ENCODE data around the gene NTNG2.

Gene NTNG2

DNA sequence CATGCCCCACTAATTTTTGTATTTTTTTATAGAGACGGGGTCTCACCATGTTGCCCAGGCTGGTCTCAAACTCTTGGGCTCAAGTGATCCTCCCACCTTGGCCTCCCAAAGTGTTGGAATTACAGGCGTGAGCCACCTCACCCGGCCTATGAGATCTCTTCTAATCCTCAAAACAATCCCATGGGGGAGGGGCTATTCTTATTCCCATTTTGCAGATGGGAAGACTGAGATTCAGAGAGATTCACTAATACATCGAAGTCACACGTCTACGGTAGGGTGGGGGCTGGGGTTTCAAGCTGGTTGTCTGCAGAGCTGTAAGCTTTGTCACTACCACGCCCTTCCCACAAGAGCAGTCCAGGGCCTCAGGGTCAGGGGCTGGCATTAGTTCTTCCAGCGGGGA lies 14.0 kb upstream of the NTNG2 start:
- no peak for DNase-seq

- DNase-seq, result no peak
Observed at GRCh38 chr9:132150256-132150655, 11.6 kb upstream of the NTNG2 start.

DNA sequence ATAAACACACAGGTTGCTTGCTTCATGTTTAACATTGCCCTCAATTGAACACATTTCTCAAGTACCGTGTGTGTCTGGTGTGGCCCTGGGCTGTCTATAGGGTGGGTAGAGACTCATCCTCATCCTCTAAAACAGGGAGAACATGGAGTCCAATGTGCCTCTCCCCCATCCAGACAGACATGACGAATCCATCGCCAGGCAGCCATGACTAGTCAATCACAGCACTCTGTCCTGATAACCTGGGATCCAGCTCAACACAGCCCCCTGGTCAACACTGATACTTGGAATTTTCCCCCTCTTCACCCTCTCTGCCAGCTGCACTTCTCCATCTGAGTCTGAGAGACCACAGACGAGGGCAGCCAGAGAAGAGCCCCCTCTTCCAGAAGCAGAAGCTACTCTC lies 10.7 kb upstream of the NTNG2 start:
- no peak for DNase-seq

- no peak for DNase-seq
Observed at GRCh38 chr9:132152231-132152630, 9.6 kb upstream of the NTNG2 start.

DNA sequence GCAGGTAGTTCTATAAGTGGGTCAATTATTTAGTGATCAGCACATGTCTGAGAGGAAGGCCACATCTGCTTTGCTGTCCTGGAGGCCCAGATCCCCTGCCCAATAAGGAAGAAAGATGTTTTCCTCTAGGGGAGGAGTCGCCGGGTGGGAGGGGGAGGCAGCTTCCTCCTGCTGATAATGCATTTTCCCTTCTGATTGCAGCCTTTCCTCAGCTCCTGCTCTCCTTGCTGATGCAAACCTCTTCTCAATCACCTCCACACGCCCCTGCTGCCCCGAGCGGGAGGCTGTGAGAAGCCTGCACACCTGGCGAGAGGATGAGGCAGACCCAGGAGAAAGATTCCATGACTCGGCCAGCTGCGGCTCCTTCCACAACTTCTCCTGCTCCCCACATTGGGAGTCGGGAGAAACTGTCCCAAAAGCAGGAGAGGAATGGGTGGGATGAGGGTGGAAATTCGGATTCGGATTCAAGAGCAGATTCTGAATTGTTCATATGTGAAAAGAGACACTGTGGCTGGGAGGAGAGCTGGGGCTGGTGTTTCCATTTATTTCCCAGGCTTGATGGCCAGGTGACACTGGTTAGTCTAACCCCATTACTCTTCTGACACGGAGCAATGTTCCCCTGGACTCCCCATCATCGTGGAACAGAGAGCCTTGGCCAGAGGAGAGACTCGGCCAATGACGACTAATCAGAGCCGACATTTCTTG lies 6.8 kb upstream of the NTNG2 start:
- peak in 1 of 2 experiments; percentile 31 for DNase-seq

DNA sequence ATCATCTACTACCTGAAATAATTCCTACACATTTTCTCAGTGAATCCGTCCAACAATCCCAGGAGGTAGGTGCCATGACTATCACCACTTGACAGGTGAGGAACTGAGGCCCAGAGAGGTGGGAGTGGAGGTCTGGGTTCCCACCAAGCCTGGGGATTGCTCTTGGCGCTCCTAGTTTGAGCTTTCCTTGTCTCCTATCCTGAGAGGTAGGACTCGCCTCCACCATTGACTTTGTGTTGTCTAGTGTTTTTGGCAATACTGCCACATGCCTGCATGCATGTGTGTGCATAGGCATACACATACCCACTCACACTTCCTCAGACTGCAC lies 6.3 kb upstream of the NTNG2 start:
- DNase-seq, result no peak

DNA sequence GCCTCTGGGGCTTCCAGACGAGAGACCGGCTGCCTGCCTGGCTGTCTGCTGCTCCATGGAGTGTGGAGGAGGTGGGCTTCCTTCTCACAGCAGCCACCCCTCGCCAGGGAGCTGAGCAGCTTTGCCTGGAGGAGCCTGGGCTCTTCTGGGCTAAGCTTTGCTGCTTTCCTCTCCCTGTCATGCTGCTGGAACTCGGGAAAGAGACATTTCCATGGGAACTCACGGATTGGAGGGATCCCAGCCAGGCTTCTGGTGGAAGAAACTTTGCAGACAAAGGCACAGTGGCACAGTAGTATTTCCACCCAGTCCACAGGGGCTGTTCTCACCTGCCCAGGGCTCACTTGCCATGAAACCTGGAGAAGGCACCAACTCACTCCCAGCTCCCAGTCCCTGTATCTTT lies 5.6 kb upstream of the NTNG2 start:
- DNase-seq, result no peak

DNA sequence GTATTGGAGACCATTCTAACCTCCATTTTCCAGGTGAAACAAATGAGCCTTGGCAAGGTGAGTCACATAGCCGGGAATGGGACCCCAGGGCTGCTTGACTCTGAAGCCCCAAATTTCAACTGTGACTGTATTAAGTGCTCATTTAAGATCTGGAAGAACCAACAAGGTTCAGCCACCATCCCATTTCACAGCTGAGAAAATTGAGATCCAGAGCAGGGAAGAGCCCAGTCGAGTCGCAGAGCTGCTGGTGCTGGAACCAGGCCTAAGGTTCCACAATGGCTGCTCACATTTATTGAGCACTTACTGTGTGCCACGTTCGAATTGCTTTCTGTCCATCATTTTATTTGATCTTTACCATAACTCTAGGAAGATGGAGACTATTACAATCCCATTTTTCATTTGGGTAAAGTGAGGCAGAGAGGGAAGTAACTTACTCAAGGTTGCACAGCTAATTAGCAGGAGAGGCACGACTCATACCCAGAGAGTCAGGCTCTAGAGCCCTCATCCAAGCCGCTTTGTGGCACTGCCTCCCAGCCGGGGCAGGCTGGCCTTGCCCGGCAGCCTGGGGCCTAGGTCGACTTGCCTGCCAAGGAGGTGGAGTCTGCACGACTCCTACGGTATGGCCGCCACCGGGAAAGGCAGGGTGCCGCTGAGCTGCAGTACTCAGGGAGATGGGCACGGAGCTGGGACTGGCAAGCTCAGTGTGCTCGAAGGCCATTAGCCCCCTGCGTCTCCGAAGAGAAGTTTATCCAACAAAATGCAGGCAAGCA lies 4.3 kb upstream of the NTNG2 start:
- DNase-seq, result no peak

GRCh38 chr9:132160802-132161742 lies 786 bp upstream of the NTNG2 start:
- DNase-seq, result peak; percentile 74 to 84

GRCh38 chr9:132162764-132163456 lies 1.1 kb downstream of the NTNG2 start:
- DNase-seq, result peak in 1 of 2 experiments; percentile 44

- DNase-seq, result peak in 1 of 2 experiments; percentile 55
Observed at GRCh38 chr9:132163457-132163875, 1.6 kb downstream of the NTNG2 start.

DNA sequence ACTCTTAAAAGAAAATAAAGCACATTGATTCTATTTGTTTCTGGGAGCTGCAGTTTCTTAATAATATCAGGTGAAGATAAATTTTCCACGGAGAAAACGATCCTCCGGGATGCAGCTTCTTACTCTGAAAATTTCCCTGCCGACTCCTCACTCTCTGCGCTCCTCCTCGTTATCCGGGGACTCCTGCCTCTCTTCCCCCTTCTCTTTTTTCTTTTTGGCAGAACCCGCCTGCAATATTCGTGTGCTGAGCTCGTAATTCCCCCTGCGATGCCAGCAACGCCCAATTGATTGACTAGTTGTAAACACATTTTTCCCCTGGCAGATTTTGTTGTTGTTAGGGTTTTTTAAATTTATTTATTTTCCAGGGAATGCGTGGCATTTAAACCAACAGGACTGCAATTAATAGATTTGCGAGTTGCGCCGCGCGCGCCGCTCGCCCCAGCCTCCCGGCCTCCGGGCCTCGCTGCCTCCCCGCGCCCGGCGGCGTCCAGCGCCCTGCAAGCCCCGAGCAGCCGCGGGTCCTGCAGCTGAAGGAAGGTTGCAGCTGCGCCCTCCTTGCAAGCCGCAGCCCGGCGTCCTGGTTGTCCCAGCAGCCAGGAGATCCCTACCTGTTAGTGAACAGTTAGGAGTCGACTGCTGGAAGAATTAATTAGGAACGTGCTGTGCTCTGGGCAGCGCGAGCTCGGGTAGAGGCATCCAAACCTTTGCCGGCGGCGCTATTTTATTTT lies 2.2 kb downstream of the NTNG2 start:
- no peak for DNase-seq

DNA sequence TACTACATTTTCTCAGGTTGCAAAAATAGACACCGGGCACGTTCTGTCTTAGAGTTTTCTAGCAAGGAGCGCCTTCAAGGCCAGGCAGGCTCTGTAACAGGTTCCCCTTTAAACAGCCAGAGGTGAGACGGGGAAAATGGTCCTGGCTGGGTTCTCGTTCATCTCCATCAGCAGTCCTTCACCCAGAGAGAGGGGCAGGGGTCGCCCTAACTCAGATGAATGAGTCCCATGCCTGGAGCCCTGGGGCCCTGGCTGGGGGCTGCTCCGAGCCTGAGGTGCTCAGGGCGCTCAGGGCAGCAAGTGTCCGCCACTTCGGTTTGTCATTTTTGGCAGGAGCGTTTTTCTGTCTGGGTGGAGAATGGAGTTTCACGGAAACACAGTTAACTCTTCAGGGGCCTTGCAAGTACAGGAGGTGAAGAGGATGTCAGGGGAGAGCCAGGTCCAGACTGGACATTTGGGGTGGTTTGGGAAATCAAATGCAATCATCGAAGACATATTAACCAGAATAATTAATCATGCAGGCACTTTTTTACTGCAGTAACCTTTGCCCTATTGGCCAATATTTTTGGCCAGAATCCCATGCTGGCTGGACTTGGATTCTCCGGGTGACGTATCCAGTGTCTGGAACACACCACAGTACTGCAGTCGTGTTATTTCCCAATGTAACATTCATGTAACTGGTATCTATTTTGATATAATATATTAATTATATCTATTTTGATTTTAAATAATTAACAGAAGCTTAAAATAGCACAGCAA lies 2.9 kb downstream of the NTNG2 start:
- no peak for DNase-seq

DNA sequence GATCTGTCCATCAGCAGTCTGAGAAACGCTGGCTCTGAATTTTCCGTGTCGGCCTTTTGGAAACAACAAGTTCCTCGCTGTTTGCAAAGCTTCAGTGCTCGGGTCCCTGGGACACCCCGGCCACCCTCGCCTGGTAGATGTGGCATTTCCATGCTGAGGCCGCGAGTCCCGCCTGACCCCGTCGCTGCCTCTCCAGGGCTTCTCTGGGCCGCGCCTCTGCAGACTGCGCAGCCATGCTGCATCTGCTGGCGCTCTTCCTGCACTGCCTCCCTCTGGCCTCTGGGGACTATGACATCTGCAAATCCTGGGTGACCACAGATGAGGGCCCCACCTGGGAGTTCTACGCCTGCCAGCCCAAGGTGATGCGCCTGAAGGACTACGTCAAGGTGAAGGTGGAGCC lies 4.7 kb downstream of the NTNG2 start:
- DNase-seq, result peak in 1 of 2 experiments; percentile 37

DNA sequence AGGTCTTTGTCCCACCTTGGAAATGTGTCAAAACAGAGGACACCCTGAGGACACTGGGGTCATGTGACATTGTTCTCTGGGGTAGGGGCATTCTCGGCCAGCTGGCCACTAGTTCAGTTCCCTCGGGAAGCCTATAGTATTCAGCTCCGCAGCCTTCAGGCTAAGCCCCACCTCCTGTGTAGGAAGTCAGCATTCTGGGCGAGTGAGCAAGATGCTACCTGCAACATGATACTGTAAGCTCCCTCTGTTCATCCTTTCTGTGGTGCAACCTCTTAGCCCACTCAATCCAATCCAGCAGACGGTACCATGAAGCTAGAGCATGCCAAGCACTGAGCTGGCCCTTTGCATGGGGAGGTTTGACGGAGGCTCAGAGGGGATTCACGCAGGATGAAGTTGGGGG lies 5.3 kb downstream of the NTNG2 start:
- DNase-seq, result peak; percentile 98 to 99

DNA sequence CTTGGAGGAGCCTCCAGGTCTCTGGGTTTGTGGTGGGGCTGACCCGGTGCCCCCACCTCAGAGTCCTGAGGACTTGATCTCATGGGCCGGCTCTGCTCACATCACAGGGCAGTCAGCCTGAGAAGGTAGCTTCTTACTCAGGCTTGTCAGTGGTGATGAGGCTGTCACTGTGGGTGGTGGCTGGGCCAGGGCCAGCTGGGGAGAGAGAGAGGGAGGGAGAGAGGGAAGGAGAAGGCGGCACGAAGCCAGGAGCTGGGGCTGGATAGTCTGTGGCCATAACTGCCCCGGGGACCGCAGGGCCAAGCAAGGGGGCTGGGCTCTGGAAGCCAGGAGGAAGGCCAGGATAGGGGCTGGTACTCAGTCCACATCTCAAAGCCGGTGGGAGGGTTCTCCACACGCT lies 6.5 kb downstream of the NTNG2 start:
- DNase-seq, result peak; percentile 19 to 57

DNA sequence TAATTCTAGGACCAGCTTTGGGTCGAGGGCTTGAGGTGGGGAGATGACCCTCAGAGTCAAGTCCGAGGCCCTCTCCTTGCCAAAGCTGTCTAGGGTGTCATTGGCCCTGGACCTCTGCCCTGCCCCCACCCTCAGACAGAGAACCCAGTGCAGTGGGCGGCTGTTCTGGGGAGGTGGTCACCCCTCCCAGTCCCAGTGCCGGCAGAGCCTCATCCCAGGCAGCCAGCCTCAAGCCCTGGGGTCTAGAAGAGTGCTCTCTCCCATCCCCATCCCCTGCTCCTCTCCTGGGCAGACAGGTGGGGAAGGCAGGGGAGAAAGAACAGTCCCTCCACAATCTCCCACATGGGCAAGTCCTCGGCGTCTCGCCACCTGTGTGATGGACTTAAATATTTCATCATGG lies 7.0 kb downstream of the NTNG2 start:
- no peak for DNase-seq

DNA sequence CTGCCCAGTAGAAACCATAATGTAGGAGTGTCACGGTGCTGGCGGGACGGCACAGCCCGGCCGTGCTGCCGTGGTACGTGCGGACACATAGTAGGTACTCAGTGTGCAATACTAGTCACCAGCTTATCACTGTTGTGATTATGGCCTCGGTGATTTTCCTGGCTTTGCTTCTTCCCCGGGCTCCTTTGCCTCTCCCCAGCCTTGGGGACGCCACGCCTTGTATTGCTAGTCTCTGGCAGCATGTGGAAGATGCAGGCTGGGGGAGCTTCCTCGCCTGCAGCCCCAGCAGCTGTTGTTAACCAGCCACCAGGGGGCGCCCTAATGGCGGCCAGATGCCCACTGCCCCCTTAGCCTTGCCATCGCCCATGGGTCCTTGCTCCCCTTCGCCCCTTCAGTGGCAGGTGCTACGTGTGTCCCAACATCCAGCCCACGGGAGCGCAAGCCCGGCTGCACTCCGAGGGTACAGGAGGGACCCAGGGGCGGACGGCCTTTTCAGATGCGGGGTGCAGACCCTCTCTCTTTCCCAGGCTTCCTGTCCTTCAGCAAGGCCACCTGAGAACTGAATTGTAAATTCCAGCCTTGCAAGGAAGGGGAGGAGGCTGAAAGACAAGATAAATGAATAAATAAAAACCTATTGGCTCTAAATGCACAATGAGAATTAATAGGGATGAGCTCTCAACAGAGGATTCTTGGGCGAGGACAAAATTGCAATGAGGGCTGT lies 8.0 kb downstream of the NTNG2 start:
- peak; percentile 37 to 72 for DNase-seq

DNA sequence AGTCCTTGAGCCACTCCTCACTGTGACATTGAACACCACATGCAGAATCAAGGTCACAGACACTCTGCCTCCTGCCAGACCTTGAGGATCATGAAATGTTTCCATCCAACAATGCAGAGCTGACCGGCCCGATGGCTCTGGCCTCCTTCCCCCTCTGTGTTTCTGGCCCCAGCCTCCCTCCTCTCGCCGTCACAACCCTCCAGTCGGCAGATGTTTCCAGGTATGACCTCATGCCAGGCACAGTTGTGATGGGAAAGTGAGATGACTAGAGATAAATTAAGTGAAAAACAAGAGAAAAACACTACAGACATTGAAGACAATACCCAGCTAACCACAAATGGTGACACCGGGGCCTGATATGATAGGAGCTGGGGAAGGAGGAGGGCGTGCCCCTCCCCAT lies 9.8 kb downstream of the NTNG2 start:
- DNase-seq, result no peak

DNA sequence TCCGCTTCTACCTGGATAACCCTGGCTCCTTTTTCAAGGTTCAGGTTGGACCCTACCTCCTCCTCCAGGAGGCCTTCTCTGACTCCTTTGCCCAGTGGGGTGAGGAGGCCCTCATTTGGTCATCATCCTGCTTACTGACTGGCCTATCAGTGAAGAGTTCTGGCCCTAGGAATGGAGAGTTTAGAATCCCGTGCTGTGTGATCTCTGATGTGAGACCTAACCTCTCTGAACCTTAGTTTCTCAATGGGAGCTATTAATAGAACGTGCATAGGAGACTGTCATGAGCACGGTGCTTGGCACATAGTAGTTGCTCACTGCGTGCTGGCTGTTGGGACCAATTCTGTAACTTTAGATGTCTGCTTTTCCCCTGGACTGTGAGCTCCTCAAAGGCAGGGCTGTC lies 10.3 kb downstream of the NTNG2 start:
- DNase-seq, result no peak

DNA sequence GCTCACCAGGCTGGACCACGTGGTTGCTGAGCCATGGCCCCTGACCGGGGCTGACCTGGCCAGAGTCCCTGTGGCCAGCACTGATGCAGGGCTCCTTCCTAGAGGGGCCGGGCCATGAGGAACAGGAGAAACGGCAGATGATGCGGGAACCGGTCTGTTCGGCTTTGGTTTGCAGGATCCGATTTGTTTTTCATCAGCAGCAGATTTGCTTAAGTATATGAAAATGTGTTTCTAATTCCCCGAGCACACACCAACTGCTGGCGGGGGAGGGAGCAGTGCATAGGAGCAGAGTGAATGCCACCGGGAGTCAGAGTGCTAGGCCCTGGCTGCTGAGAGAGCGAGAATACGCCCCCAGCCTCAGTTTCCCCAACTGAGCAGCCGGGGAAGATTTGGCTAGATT lies 13.6 kb downstream of the NTNG2 start:
- peak in 1 of 2 experiments; percentile 59 for DNase-seq
